Pons (tissue), 1 donor: ENCODE measurements around the gene MYO1E.

Source experiments
- DNase-seq: peaks from one replicate; pipeline ENCODE4 v3.0.0-alpha.2; 2016; ENCODE audit warnings: low spot score

MYO1E gene

DNA sequence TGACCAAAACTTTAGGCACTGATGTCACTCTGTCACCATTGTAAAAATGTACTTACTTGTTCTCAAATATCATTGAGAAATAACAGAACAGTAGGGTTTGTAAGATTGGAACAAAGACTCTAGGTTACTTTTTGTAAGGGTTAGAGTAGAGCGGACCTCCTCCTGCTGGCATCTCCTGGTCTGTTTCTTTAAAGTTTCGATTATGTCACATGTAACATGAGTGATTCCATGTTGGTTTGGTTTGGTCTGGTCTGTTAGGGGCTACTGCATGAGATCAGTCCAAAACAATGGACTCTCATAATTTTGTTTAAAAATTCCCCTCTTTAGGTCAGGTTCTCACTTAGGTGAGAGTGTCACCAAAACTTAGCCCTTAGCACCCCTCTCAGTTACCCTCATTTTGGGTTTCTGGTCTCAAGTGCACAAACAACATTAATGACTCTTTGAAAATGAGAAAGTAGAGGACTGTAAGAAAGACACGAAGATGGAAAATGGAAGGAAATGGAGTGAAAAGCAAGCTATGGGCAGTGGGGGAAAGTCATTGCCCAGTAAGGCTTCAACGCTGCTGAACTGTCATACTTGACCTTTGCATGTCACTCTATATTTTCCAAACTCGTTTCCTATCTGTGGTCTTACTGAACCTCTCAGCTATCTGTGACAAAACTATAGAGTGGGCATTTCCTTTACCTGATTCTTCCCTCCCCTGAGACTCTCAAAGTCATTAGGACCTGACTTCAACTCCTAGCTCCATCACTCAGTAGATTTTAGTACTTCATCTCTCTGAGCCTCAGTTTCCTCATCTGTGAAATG, 113.3 kb downstream of the MYO1E start:
- no peak for DNase-seq

DNA sequence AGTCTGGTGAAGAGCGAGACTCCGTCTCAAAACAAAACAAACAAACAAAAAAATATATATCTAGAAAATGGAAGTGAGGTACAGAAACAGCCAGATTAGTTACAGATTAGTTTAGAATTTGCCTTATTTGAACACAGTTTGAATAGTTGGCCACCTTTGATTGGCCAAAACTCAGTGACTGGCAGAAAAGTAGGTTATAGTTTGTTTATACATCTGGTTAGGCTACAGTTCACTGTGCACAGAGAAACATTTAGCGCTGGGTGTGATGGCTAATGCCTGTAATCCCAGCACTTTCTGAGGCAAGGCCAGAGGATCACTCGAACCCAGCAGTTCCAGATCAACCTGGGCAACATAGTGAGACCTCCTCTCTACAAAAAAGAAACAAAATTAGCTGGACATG, 114.4 kb downstream of the MYO1E start:
- no peak for DNase-seq

DNA sequence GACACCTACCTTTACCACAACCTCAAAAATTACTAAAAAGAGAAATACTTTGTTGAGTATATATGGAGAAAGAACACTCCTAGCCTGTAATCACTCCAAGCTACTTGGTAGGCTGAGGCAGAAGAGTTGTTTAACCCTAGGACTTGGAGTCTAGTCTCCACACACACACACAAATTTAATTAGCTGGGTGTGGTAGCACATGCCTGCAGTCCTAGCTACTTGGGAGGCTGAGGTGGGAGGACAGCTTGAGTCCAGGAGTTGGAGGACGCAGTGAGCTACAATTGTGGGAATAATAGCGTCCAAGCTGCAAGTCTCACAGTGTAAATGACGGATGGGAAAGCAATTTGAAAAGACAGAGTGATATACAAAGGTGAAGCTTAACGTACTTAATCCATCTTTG, 115.5 kb downstream of the MYO1E start:
- no peak for DNase-seq

DNA sequence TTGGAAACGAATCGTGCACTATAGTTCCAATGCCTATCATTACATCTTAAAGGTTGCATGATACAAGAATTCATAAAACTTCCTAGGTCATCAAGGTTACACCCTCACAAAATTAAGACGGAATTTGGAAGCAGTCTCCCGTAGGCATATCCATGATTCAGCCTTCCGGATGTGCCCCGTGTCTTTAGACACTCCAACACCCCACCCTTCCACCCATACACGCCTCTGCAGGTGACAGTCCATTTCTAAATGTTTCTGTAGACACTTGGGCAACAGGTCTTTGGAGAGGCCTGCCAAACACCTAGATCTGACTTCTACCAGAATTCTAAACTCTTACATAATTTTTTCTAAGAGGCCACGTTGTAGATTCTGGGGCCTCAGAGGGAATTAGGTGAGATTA, 116.2 kb downstream of the MYO1E start:
- DNase-seq: no peak

DNA sequence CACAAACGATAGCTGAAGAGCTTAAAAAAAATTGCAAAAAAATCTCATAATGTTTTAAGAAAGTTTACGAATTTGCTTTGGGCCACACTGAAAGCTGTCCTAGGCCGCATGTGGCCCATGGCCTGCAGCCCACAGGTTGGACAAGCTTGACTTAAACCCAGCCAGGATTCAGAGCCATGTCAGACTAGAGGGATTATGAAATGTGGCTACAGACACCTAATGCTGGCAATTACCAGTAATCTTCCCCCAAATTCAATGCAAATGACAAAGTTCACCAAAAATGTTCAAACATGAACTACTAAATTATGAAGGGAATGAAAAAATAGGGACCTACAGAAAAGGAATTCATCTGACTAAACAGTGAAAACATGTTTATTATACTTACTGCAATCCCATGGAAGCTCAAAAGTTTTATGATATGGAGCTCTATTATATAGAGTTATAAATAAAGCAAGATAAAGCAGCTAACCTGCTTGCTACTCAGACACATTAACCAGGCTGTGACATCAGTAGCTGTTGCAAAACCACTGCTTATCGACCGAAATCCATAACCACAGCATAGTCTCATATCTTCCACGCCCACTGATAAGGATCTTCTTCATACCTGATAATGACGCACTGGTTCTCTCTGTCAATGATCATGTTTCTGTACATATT, 116.9 kb downstream of the MYO1E start:
- no peak for DNase-seq

DNA sequence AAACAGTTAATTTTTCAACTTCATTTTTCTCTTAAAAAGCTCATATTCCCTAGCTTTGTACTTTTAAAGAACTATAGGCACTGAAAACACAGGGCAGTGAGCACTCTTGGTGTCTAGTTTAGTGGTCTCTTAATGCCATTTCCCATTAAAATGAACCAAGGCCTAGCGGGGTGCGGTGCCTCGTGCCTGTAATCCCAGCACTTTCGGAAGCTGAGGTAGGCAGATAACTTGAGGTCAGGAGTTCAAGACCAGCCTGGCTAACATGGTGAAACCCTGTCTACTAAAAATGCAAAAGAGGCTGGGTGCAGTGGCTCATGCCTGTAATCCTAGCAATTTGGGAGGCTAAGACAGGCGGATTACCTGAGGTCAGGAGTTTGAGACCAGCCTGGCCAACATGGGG, 120.5 kb downstream of the MYO1E start:
- no peak for DNase-seq

DNA sequence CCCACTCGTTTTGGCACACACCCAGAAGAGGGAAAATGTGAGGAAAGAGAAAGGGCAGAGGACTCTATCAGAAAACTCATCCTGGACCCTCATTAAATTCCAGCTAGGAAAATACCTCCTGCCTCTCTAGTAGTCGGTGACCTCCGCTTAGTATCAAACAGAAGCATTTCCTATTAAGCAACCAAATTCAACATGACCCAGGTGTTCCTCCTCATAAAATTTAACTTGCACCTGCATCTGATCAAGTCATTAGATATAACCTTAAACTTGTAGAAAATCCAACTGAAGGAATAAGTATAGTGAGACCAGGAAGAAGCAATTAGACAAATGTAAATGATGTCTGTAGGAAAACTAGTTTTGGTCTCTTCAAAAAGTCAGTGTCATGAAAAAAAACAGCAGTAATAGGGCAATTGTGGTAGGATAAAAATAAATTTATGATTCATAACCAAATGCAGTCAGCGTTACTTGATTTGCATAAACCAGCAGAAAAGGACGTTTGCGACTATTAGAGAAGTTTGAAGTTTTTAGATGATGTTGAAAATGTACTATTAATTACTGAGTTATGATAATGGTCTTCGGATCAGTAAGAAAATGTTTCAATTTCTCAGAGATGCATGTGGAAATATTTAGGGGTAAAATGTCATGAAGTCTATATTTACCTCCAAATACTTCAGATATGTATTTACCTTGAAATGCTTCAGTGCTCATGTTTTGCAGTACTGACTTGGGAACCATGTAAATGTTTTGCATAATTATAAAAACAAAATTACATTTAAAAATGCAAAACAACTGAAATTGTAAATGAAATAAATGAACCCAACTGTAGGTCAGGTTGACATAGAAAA, 121.4 kb downstream of the MYO1E start:
- no peak for DNase-seq

DNA sequence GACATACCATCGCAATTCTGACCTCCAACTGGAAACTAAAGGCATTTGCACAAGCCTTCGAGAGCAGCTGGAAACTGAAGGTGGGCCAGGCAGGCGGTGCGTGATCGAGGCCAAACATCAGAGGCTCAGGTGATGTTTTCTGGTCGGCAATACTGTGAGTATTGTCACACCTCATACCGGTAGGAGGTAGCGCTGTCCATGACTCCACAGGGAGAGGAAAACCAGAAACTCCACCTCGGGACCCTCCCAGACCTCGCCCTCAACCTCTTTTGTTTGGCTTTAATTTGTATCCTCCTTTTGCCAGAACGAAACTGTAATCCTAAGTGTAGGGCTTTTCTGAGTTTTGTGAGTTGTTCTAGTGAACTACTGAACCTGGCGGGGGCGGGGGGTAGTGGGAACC, 122.4 kb downstream of the MYO1E start:
- DNase-seq: no peak

DNA sequence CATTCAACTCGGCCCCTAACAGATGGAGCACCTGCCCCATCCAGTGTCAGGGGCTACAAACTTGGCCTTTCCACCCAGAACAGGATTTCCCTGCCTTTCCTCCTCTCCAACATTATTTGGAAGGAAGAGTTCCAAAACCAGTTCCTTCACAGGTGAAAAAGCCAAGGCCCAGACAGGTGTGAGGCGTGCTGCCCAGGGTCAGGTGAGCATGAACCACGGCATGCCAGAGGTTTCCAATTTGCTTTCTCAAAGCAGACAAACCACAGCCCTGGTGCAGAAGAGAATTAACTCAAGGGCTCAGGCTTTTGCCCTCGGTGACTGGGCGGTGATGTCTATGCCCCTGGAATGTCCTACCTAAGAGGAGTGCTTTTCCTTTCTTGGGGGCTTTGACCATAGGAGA, 122.9 kb downstream of the MYO1E start:
- no peak for DNase-seq

DNA sequence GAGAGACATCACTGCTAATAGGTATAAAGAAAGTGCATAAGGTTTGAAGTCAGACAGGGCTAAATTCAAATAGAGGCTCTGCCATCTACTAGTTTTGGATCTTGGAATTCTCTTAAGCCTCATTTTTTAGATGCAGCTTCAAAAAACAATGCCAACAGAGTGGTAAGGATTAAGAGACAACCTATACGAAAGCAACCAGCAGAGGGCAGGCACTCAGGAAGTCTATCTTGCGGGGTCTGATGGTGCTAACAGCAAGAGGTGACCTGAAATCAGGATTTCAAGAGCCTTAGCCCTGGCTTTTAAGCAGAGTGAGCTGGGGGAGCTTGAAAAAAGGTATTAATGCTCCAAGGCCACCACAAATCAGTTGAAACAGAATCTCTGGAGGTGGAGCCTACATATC, 125.3 kb downstream of the MYO1E start:
- DNase-seq: peak; percentile 77

DNA sequence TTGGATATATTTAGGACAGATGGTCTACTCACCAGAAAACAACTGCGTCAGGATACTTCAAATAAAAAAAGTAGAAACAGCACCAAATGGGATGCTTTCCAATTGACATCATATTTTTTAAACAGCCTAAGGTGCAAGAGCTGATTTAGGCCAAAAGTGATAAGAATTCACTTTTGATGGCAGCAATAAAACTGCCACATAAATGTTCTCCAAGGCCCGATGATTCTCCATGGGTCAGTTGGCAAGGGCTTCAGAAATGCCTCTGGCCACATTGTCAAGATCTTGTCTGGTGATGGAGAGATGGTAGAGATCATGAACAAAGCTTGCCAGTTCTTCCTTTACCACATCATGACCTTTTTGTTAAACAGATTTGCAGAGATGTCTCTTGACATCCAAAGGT, 127.1 kb downstream of the MYO1E start:
- no peak for DNase-seq

DNA sequence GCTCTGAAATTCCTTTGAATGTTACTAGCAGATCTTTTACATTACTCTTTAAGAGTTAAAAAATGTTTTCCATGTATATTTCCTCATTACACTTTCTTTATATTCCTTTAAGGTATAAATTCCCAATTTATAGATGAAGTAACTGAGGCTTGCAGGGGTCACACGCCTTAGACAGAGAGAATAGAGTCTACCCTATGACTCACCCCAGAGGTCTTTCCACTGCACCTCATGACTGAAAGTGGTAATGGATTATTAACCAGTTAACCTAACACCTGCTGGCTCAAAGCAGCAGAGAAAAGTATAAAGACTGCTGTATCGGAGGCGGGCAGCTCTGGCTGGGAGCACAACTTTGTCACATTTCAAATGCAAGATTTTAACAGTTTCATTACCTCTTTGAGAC, 128.3 kb downstream of the MYO1E start:
- no peak for DNase-seq

DNA sequence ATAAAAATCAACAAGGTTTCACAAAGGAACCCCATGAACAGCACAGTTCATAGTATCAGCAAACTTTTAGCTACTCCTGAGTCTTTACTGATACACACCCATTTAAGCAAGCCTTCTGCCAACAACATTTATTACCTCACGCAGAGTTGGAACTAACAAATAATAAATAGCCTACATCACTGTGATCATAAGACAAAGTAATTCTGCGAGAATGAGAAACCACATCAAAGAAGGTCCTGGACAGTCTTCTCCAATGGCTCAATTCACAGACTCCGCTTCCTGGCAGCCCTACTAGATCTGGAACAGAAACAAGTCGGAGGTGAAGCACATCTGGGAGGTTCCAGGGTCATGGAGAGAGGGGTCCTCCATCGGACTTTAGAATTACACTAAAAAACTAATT, 129.0 kb downstream of the MYO1E start:
- no peak for DNase-seq

DNA sequence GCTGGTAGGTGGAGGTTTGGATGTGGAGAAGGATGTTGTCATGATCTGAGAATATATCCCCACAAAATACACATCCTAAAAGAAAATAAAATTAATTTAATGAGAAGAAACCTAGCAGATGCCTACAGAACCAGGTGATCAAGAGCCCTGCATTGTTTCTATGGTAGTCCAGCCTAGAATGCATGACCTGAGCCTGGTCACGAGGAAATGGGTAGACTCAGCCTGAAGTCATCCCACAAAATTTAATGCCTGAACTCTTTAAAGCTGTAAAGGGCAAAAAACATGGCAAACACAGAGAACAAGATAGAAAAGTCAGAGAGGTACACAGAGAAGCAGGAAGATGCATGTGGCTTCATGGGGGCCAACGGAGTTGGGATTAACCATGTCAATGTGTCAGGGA, 130.0 kb downstream of the MYO1E start:
- no peak for DNase-seq

DNA sequence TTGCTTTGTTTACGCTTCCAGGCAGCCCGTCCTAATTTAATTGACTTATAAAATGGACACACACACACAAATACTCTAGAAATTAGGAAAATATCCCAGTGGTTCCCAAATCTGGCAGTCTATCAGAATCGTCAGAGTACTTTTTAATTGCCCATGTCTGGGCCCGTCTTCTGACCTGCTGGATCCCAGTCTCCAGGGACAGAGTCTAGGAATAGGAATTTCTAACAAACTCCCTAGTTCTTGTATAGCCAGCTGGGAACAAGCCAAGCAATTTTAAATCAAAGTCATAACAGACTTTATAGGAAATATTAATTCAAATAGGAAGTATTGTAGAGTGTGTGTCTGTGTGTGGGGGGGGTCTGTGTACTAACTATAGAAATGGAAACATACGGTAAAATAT, 132.6 kb downstream of the MYO1E start:
- DNase-seq: no peak

DNA sequence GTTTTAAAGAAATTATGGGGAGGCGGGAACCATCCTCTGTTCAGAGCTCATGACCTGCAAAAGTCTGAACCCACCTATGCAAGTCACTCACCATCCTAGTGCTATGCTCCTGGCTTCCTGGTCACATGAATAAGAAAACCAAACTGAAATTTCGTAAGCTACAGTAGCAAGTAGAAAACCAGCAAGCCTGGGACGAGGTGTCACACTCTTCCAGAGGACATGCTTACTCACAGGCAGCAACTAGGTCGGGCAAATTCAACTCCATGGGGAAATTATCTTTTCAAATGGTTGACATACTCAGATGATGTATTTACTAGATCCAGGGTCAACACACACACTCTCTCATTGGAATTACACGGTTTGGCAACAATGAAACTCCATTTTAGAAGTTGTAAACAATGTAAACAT, 134.7 kb downstream of the MYO1E start:
- DNase-seq: no peak

DNA sequence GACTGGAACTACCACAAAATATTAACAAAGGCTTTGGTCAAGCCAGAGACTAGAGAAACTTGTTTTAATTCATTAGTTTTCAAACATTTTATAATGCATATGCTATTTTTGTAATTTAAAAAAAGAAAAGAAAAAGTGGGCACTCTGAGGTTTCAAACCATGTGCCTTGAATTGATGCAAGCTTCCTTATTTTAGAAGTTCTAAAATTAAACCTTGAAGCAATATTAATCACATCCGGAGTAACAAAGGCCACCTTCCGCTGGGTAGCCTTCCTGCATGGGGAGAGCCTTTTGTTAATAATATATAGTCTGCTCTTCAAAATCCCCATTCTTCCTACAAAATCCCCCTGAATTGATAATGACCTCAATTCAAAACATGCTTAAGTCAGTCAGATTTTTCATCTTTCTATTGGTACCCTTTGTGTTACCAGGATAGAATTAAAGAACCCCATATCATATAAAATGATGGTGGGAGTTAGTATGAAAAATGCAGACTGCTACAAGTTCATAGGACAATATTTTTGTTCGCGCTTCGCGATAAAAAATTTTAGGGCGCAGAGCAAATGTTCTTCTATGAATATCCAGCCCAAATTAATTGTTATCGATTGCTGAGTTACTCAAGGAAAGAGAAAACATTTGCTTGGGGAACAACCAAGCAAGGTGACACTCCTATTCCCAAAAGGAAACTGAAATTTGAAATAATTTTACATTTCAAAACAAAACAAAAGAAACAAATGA, 135.4 kb downstream of the MYO1E start:
- DNase-seq: no peak

DNA sequence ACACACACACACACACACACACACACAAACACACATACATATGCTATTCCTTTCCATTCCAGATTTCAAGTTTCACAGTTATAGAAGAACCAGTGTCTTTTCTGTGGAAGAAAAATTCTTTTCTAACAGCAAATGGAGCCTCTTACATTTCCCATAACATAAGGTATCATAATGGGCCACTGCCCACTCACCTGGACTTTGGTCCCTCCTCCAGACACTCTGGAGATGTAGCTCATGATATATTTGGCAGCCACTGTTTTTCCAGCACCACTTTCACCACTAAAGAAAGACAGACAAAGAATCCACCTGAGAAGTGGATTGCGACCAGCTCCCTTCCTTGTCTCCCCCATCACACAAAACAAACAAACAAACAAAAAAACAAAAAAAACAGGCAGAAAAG, 136.3 kb downstream of the MYO1E start:
- no peak for DNase-seq

DNA sequence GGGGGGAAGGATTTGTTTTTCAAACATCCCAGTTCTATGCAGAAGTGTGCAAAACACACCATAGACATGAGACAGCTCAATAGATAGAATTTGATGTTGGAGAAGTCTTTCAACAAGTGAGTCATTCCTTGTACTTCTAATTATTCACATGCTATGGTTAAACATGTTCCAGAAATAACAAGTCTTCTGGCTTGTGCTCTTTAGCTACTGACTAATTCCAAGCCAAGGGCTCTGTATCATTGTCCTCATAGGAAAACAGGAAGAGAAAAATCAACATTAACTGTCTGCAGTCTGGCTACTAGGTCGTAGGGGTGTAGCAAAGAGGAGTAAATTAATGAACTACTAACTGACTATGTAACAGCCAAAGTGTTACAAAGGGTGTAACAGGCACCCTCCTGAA, 140.2 kb downstream of the MYO1E start:
- no peak for DNase-seq

DNA sequence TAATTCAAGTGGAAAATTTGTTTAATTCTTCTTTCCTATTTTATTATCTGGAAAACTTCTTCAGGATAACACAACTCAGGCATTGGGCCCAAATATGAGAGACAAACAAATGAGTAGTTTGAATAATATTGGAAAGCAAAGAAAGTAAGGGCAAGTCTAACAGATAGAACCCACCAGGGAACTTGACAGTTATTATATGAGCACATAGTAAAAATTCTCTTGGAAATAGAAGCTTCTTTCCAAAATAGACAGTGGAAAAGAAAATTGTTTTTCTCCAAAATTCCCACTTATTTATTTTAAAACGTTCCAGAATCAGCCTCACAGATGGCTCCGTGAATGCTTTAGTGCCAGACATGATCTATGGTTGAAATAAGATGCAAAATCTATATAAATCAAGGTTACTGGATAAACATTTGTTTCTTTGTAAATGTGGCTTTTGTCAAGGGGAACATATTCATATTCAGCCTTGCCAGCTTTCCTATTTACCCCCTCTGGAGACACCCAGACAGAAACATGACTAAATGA, 142.1 kb downstream of the MYO1E start:
- no peak for DNase-seq

DNA sequence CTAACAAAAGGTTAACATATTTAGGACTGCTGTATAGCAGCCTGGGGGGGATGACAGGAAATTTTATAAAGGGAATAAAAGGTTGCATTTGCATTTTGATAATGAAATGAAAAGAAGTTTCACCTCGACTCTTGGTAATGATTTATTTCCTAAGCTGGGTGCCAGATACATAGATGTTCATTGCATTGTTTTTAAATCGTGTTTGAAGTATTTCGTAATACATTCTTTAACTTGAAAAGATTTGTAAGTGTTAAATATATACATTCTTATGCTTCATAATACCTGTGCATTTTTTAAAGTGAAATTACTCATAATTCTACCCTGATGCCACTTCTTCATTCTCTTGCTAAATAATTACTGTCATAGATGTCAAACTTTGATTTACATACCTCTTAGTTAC, 143.2 kb downstream of the MYO1E start:
- no peak for DNase-seq

DNA sequence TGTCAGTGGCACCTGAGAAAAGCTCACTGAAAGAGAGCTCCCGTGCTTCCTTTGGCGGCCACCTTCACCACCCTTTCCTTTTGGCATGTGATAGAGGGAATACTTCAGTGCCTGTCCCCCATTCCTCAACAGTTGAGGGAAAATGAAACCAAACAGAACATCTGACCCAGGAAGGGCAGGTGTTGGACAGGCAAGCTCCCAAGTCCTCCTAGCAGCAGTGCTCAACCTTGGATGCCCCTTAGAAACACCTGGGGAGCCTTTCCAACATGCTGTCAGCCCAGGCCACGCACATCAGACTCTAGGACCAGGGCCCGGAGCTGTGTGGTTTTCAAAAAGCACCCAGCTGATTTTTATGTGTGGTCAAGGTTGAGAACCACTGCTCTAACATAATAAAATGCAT, 143.7 kb downstream of the MYO1E start:
- DNase-seq: no peak
